ENCODE data around the gene ZNF628. TPM values are rescaled to one million over a fixed set of nuclear protein-coding genes. Genes with fewer than 3 reads are reported as not detected.

ZNF628 gene
- total RNA-seq, 1 experiment from 2014 or later: 21.7 TPM

GRCh38 chr19:55504981-55505380 is 28.6 kb downstream of the ZNF628 start:
- Histone ChIP-seq H3K4me3 (ENCODE audit: low read depth in 2 of 2, low read length in 2 of 2) (no peak overlapping the region), H3K27ac (ENCODE audit: low read length) (no peak overlapping the region), H3K36me3 (ENCODE audit: control insufficient read depth, insufficient read depth, low read length) (no peaks in the 10 kb centered on the region), H3K9me3 (ENCODE audit: control insufficient read depth, insufficient read depth, low read depth, low read length) (no peaks in the 10 kb centered on the region), H3K4me1 (ENCODE audit: control insufficient read depth, insufficient read depth, low read length) (no peaks in the 10 kb centered on the region), H3K27me3 (ENCODE audit: control insufficient read depth, insufficient read depth, low read length) (no peaks in the 10 kb centered on the region)
- in situ Hi-C loops (cut with HindIII; ENCODE audit: low pct_unique_long_range_greater_than_20kb, low sequenced_read_pairs): no loop called here
- ChIA-PET CTCF (interaction anchor here (0.7 to 1.7 kb wide), 3 partner anchors 37 to 43 kb away, joined by 3 to 31 read pairs (median 3); no protein-coding TSS in a partner anchor), POLR2A (no interaction called here)
- TF ChIP-seq SIN3A (IDR thresholded peaks at IDR 0.05; ENCODE audit: borderline replicate concordance, insufficient read depth, low read depth, low read length) (no peak), CTCF (IDR thresholded peaks at IDR 0.05) (no peak), REST (IDR thresholded peaks at IDR 0.05; ENCODE audit: insufficient read depth in 1 of 2, low read depth in 2 of 2, low read length in 1 of 2) (no peak), POLR2AphosphoS5 (IDR thresholded peaks at IDR 0.05; ENCODE audit: low read depth, low read length) (no peak), TCF7L2 (IDR thresholded peaks at IDR 0.05; ENCODE audit: low read depth, low read length) (no peak)
- intact Hi-C loops (cut with micrococcal nuclease; ENCODE audit: unreplicated experiment): no loop called here
- no TSS peak for BruUV-seq (replicated peaks)
- no peak for DNase-seq (ENCODE audit: low read depth, low spot score)
- no peak for ATAC-seq

- intact Hi-C loops (cut with micrococcal nuclease; ENCODE audit: unreplicated experiment): no loop called here
- CTCF ChIA-PET: interaction anchor here (0.5 to 0.7 kb wide), 3 partner anchors 9 to 165 kb away, joined by 3 to 4 read pairs (median 3); no protein-coding TSS in a partner anchor
- in situ Hi-C loops (cut with HindIII; ENCODE audit: low pct_unique_long_range_greater_than_20kb, low sequenced_read_pairs): no loop called here
- BruUV-seq (replicated peaks): no TSS peak
- Histone ChIP-seq H3K4me1 (ENCODE audit: control insufficient read depth, insufficient read depth, low read length) (no peaks in the 10 kb centered on the region), H3K9me3 (ENCODE audit: control insufficient read depth, insufficient read depth, low read depth, low read length) (no peaks in the 10 kb centered on the region), H3K27me3 (ENCODE audit: control insufficient read depth, insufficient read depth, low read length) (no peaks in the 10 kb centered on the region), H3K4me3 (ENCODE audit: low read depth in 2 of 2, low read length in 2 of 2) (no peak overlapping the region), H3K36me3 (ENCODE audit: control insufficient read depth, insufficient read depth, low read length) (no peaks in the 10 kb centered on the region), H3K27ac (ENCODE audit: low read length) (no peak overlapping the region)
- no peak for DNase-seq (ENCODE audit: low read depth, low spot score)
- POLR2A ChIA-PET: interaction anchor here (0.6 to 0.8 kb wide), 3 partner anchors 32 to 183 kb away, joined by 3 to 6 read pairs (median 4); partner anchors contain the start of genes ISOC2 and ZNF628
- ATAC-seq: no peak
- TF ChIP-seq REST (IDR thresholded peaks at IDR 0.05; ENCODE audit: insufficient read depth in 1 of 2, low read depth in 2 of 2, low read length in 1 of 2): no peak
- no peak for TF ChIP-seq TCF7L2 (IDR thresholded peaks at IDR 0.05; ENCODE audit: low read depth, low read length)
- no peak for TF ChIP-seq SIN3A (IDR thresholded peaks at IDR 0.05; ENCODE audit: borderline replicate concordance, insufficient read depth, low read depth, low read length)
- no peak for TF ChIP-seq CTCF (IDR thresholded peaks at IDR 0.05)
- no peak for TF ChIP-seq POLR2AphosphoS5 (IDR thresholded peaks at IDR 0.05; ENCODE audit: low read depth, low read length)
These were observed 31.7 kb downstream of the ZNF628 start for GRCh38 chr19:55508120-55508519.
